ENCODE data around the gene DIAPH3. TPM values are rescaled to one million over a fixed set of nuclear protein-coding genes. Genes with fewer than 3 reads are reported as not detected.

DIAPH3 gene
- total RNA-seq, 2 donors from 2014 or later, result 0.27 to 2.4 TPM

DNA sequence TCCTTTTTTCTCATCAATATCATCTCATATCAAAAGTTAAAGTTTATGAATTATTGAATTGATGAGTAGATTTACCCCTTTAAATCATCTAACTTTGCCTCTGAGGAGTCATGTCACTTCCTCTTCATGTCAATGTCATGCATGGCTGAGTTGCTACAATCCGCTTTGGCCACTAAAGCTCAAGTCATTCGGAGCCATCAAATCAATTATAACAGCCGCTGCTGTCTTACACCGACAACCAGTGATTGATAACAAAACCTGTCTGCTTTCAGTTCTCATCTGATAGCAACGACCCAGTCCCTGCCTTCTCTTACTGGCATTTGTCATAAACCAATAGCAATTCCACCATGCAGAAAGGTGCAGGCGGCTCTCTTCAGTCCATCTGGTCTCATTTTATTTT is 429.3 kb downstream of the DIAPH3 start:
- H3K4me3 ChIP-seq, result no peak overlapping the region
- no peaks in the 10 kb centered on the region for H3K4me1 ChIP-seq (replicated peaks)
- H3K9me3 ChIP-seq, result no peaks in the 10 kb centered on the region
- no peak for TF ChIP-seq POLR2AphosphoS5 (IDR thresholded peaks at IDR 0.05)
- no peak for TF ChIP-seq POLR2A (IDR thresholded peaks at IDR 0.05)
- TF ChIP-seq, protein P1, sequence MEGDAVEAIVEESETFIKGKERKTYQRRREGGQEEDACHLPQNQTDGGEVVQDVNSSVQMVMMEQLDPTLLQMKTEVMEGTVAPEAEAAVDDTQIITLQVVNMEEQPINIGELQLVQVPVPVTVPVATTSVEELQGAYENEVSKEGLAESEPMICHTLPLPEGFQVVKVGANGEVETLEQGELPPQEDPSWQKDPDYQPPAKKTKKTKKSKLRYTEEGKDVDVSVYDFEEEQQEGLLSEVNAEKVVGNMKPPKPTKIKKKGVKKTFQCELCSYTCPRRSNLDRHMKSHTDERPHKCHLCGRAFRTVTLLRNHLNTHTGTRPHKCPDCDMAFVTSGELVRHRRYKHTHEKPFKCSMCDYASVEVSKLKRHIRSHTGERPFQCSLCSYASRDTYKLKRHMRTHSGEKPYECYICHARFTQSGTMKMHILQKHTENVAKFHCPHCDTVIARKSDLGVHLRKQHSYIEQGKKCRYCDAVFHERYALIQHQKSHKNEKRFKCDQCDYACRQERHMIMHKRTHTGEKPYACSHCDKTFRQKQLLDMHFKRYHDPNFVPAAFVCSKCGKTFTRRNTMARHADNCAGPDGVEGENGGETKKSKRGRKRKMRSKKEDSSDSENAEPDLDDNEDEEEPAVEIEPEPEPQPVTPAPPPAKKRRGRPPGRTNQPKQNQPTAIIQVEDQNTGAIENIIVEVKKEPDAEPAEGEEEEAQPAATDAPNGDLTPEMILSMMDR (IDR thresholded peaks at IDR 0.05), result no peak
- intact Hi-C loops (cut with DNase I), result no loop called here
- no peaks in the 10 kb centered on the region for H3K27me3 ChIP-seq (replicated peaks; ENCODE audit: insufficient read depth)
- no peak for DNase-seq (ENCODE audit: low spot score)
- H3K27ac ChIP-seq, result no peak overlapping the region
- H3K36me3 ChIP-seq, result no peaks in the 10 kb centered on the region
- WGBS, result 77% methylated on average over 6 of the region's 6 CpGs

DNA sequence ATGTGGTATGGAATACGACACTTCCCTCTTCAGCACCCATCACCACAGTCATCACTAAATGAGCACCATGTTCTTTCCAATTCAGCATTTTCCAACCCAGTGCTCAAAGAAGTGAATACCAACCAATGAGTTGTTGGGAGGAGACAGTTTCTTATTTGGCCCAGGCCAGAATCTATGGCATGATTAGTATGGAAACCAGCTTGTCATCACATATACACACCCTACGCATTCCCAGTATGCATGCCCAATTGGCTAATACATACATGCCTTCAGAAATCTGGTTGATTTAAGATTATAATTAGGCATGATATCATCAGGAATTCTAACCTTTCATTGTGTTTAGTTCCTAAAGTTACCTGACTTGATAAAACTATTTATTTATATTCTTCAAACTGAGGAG is 430.0 kb downstream of the DIAPH3 start:
- no peak overlapping the region for H3K4me3 ChIP-seq
- WGBS, result 100% methylated on average over 2 of the region's 2 CpGs
- H3K4me1 ChIP-seq (replicated peaks), result no peaks in the 10 kb centered on the region
- TF ChIP-seq, protein P1 (IDR thresholded peaks at IDR 0.05), result no peak
- TF ChIP-seq POLR2AphosphoS5 (IDR thresholded peaks at IDR 0.05) (no peak), POLR2A (IDR thresholded peaks at IDR 0.05) (no peak)
- no peaks in the 10 kb centered on the region for H3K27me3 ChIP-seq (replicated peaks; ENCODE audit: insufficient read depth)
- intact Hi-C loops (cut with DNase I), result no loop called here
- DNase-seq (ENCODE audit: low spot score), result no peak
- no peak overlapping the region for H3K27ac ChIP-seq
- no peaks in the 10 kb centered on the region for H3K9me3 ChIP-seq
- no peaks in the 10 kb centered on the region for H3K36me3 ChIP-seq

DNA sequence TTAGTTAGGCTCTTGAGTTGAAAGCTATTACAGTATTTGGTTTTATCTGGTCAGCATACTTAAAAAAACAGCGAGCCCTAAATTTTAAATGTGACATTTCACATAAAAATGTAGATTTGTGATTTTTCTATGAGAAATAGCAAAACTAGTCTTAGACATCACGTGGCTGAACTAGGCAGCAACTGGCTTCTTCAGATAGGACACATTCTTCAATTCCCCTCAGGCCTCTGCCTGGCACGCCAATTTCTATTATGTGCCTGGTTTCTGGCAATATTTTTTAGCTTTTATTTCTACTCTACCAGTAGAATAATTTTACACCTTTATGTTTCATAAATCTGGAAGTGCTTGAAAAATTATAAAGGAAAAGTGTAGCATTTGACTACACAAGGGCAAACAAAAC is 433.7 kb downstream of the DIAPH3 start:
- TF ChIP-seq, protein P1 (IDR thresholded peaks at IDR 0.05), result no peak
- TF ChIP-seq POLR2A (IDR thresholded peaks at IDR 0.05), result no peak
- TF ChIP-seq POLR2AphosphoS5 (IDR thresholded peaks at IDR 0.05), result no peak
- Histone ChIP-seq H3K36me3 (no peaks in the 10 kb centered on the region), H3K27ac (no peak overlapping the region), H3K4me1 (replicated peaks) (no peaks in the 10 kb centered on the region), H3K9me3 (no peaks in the 10 kb centered on the region), H3K27me3 (replicated peaks; ENCODE audit: insufficient read depth) (no peaks in the 10 kb centered on the region), H3K4me3 (no peak overlapping the region)
- intact Hi-C loops (cut with DNase I), result no loop called here
- DNase-seq (ENCODE audit: low spot score), result no peak
- WGBS, result 98% methylated on average over 3 of the region's 3 CpGs

DNA sequence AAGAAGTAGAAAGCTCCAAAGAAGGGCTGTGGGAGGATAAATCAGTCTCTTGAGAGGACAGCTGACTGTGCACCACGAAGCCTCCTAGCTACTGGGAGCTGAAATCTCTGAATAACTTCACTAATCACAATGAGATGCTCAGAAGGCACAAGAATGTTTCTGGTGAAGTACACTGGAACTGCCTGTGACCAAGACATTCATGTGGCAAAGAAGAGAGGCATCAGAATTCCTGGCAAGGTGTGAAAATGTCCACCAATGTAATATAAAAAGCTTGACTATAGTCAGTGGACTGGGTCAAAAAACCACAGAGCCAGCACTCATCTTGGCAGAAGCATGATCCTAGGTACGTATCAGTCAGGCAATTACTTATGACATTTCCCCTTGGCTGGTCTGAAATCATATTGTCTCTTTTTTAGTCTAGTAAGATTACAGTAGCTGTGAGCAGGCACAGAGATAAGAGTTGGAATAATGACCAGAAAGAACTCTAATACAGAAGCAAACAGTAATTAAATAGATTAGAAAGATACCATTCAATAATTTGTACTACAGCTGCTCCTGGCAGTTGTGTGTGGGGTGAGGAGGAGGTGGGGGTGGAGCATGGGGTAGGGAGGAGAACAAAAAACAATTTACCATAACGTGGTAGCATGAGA is 434.7 kb downstream of the DIAPH3 start:
- intact Hi-C loops (cut with DNase I), result no loop called here
- WGBS, result 79% methylated on average over 3 of the region's 3 CpGs
- no peaks in the 10 kb centered on the region for H3K36me3 ChIP-seq
- no peaks in the 10 kb centered on the region for H3K27me3 ChIP-seq (replicated peaks; ENCODE audit: insufficient read depth)
- DNase-seq (ENCODE audit: low spot score), result no peak
- TF ChIP-seq POLR2A (IDR thresholded peaks at IDR 0.05), result no peak
- no peak for TF ChIP-seq POLR2AphosphoS5 (IDR thresholded peaks at IDR 0.05)
- no peaks in the 10 kb centered on the region for H3K4me1 ChIP-seq (replicated peaks)
- H3K9me3 ChIP-seq, result no peaks in the 10 kb centered on the region
- no peak overlapping the region for H3K27ac ChIP-seq
- no peak overlapping the region for H3K4me3 ChIP-seq

DNA sequence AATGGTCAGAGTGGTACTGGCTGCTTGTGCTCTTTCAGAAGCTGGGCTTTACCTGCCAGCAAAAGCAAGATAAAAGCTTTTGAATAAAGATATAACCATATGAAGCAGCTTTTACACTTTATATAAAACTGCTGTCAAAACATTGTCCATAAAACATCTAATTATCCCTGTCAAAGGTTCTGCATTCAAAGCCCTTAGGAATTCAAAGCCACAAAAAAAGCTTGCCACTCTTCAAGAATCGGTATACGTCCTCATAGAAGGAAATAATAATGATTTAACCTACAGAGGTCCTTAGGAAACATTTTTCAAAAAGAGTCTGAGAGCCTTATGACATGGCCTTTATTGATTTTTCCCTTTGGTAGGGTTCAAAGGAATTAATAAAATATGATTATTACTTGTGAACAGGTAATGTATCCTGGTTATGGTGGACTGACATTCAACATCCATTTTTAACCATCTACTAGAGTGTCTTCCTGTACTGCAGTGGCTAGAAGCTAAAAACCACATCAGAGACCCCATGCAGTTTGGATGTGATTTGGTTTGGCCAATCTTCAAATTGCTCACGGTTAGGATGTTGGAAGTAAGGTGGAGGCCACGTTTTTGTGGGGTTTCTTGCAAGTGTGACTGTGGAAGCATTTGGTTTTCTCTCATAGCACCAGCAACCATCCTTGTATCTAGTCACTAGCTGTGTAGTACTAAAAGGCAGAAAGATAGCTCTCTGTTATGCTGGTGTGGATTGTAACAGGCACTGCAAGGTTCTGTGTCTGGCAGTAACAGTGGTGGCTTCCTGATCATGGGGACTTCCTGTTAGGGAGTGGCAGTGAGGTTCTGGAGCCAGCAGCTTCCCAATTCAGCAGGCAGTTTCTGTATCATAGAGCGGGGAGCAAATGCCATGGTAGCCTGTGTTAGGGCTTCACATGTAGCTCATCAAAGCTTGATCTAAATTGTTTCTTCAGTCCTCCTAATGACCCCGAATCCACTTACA is 441.5 kb downstream of the DIAPH3 start:
- Histone ChIP-seq H3K27me3 (replicated peaks; ENCODE audit: insufficient read depth) (no peaks in the 10 kb centered on the region), H3K36me3 (no peaks in the 10 kb centered on the region), H3K4me3 (no peak overlapping the region), H3K27ac (no peak overlapping the region), H3K4me1 (replicated peaks) (no peaks in the 10 kb centered on the region), H3K9me3 (no peaks in the 10 kb centered on the region)
- no peak for DNase-seq (ENCODE audit: low spot score)
- 74% methylated on average over 6 of the region's 6 CpGs for WGBS
- TF ChIP-seq, protein P1 (IDR thresholded peaks at IDR 0.05), result no peak
- TF ChIP-seq POLR2AphosphoS5 (IDR thresholded peaks at IDR 0.05), result no peak
- TF ChIP-seq POLR2A (IDR thresholded peaks at IDR 0.05), result no peak
- intact Hi-C loops (cut with DNase I), result no loop called here

All from prostate gland (tissue), 2 donors.